Measurements from ENCODE around the gene AKT3.

- TF ChIP-seq CTCF (IDR thresholded peaks at IDR 0.05; ENCODE audit: low read length) = no peak
- TF ChIP-seq EZH2phosphoT487 (IDR thresholded peaks at IDR 0.05; ENCODE audit: low read length) = no peak
These were observed 335.1 kb downstream of the AKT3 start for GRCh38 chr1:243514927-243515326.

Data from MM.1S (cell line).